ENCODE data around the gene LDHAL6A.
"Not testable (repeated sequence)": the region's sequence is repeated elsewhere in the genome, so short reads cannot be mapped to it uniquely, and the experiment has no call there.

Gene LDHAL6A

GRCh38 chr11:18455686-18456372, at the start of gene LDHAL6A:
TSS of gene LDHAL6A (plus strand) at chr11:18455856. CDS start at chr11:18456681, 825 bp downstream.
- no peak for DNase-seq (ENCODE audit: low read depth)

DNA sequence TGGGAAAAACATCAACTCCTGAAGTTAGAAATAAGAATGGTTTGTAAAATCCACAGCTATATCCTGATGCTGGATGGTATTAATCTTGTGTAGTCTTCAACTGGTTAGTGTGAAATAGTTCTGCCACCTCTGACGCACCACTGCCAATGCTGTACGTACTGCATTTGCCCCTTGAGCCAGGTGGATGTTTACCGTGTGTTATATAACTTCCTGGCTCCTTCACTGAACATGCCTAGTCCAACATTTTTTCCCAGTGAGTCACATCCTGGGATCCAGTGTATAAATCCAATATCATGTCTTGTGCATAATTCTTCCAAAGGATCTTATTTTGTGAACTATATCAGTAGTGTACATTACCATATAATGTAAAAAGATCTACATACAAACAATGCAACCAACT, 48.3 kb upstream of the LDHAL6A start:
- DNase-seq (ENCODE audit: low read depth) = not testable (repeated sequence)

GRCh38 chr11:18408558-18409291, 46.9 kb upstream of the LDHAL6A start:
- DNase-seq (ENCODE audit: low read depth) = no peak

DNA sequence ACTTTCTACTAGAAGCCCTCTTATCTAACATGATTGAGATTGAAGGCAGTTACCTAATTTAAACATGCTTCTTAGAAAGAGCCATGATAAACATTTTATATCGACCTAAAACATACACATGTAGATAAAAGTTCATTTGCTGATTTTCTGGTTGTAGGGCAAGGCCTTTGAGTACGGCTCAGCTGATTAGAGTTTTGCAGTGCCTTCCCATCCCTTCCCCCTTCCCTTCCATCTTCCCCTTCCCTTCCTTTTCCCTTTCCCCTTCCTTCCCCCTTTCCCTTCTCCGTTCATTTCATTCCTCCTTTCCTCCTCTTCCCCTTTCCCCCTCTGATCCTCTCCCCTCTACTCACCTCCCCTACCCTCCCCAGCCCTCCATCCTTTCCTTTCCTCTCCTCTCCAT, 39.2 kb upstream of the LDHAL6A start:
- DNase-seq (ENCODE audit: low read depth) = no peak

GRCh38 chr11:18419040-18419439, 36.6 kb upstream of the LDHAL6A start:
- no peak for DNase-seq (ENCODE audit: low read depth)

DNA sequence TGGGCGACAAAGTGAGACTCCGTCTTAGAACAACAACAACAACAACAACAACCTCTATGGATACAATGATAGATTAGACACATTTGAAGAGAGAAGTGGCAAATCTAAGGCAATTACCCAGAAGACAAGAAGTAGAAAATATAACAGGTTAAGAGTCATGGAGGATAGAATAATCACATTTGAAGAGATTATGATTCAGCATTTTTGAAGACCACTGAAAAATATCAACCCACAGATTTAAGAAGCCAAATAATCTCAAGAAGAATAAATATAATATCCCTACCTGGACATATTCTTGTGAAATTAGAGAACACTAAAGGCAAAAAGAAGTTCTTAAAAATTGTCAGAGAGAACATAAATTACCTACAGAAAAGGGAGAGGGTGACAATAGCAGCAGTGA, 35.6 kb upstream of the LDHAL6A start:
- no peak for DNase-seq (ENCODE audit: low read depth)

- DNase-seq (ENCODE audit: low read depth) = no peak
These were observed 28.4 kb upstream of the LDHAL6A start for GRCh38 chr11:18427240-18427639.

- DNase-seq (ENCODE audit: low read depth) = no peak
These were observed 26.3 kb upstream of the LDHAL6A start for GRCh38 chr11:18429332-18429731.

GRCh38 chr11:18438691-18439090, 17.0 kb upstream of the LDHAL6A start:
- DNase-seq (ENCODE audit: low read depth) = no peak

GRCh38 chr11:18449251-18449650, 6.4 kb upstream of the LDHAL6A start:
- DNase-seq (ENCODE audit: low read depth) = no peak

DNA sequence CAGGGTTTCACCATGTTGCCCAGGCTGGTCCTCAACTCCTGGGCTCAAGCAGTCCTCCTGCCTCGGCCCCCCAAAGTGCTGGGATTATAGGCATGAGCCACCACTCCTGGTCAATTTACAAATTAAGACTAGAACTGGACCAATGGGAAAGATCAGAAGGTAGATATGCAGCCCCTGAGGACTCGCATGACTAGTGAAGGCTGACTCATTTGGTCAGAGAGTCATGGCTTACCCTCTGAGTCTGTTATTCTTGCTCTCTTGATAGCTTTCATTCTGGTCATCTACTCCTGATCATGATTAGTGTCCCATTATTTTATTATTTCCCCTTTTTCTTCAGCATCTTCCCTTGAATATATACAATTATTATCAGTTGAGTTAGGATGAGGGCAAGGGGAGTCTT, 2.7 kb upstream of the LDHAL6A start:
- DNase-seq (ENCODE audit: low read depth) = no peak

- DNase-seq (ENCODE audit: low read depth) = no peak
These were observed 1.8 kb downstream of the LDHAL6A start for GRCh38 chr11:18457450-18457849.

DNA sequence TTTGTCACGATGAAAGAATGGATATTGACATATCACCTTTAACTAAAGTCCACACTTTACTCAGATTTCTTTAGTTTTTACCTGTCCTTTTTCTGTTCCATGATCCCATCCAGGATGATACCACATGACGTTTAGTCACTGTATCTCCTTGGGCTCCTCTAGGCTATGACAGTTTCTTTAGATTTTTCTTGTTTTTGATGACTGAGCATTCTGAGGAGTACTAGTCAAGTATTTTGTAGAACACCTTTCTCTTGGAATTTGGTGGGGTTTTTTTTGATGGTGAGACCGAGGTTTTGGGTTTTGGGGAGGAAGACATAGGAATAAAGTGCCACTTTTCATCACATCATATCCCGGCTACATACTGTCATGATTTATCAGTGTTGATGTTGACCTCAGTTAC, 4.0 kb downstream of the LDHAL6A start:
- no peak for DNase-seq (ENCODE audit: low read depth)

DNA sequence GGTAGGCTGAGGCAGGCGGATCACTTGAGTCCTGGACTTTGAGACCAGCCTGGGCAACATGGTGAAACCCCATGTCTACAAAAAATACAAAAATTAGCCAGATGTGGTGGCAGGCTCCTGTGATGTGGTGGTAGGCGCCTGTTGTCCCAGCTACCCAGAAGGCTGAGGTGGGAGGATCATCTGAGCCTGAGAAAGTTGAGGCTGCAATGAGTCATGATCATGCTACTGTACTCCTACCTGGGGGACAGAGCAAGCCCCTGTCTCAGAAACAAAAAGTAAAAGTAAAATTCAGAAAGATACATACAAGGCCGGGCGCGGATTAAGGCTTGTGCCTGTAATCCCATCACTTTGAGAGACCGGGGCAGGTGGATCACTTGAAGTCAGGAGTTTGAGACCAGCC, 6.3 kb downstream of the LDHAL6A start:
- DNase-seq (ENCODE audit: low read depth) = no peak

DNA sequence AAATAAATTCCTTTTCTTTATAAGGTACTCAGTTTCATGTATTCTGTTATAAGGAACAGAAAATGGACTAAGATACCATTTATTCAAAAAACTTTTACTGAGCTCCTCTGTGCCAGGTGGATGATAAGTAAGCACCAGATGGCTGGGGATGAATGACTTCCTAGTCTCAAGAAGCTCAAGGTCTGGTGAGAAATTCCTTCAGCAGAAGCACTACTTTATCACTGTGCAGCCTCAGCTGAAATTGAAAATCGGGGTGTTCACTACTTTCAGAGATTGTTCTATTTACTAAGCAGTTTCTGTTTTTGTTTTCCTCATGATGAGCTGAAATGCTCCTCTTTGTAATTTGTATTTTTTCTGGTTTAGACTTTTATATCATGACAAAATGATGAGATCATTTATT, 7.8 kb downstream of the LDHAL6A start:
- DNase-seq (ENCODE audit: low read depth) = no peak

- DNase-seq (ENCODE audit: low read depth) = no peak
These were observed 10.7 kb downstream of the LDHAL6A start for GRCh38 chr11:18466402-18466801.

GRCh38 chr11:18468059-18468458, 12.4 kb downstream of the LDHAL6A start:
- no peak for DNase-seq (ENCODE audit: low read depth)

DNA sequence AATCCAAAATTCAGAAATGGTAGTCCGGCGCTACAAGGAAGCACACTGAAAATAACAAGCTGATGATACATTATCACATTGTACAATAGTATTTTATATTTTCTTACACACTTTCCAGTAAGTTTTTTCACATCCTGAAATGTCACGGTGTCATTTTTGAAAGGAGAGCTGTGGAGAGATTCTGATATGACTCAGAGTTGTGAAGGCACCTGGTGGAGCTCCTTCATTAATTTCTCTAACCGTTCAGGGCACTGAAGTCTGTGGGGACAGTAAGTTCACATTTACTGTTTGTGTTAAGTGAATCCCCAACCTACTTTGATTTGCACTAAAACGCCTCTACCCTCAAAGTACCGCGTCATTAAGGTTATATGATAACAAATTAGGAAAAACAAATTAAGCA, 13.3 kb downstream of the LDHAL6A start:
- DNase-seq (ENCODE audit: low read depth) = no peak

- no peak for DNase-seq (ENCODE audit: low read depth)
These were observed 16.3 kb downstream of the LDHAL6A start for GRCh38 chr11:18471995-18472394.

- DNase-seq (ENCODE audit: low read depth) = no peak
These were observed 16.9 kb downstream of the LDHAL6A start for GRCh38 chr11:18472587-18472986.

DNA sequence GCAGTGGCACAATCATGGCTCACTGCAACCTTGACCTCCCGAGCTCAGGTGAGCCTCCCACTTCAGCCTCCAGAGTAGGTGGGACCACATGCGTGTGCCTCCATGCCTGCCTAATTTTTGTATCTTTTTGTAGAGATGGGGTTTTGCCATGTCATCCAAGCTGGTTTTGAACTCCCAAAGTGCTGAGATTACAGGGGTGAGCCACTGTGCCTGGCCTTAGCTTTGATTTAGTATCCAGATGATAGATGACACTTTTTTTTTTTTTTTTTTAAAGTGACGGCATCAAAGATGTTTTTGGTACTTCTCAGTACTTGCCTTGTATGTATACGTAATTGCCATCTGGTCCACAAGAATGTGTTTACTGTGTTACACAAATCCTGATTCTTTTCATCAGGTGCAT, 23.4 kb downstream of the LDHAL6A start:
- DNase-seq (ENCODE audit: low read depth) = no peak

GRCh38 chr11:18485913-18486528, 30.4 kb downstream of the LDHAL6A start:
- DNase-seq (ENCODE audit: low read depth) = no peak

DNA sequence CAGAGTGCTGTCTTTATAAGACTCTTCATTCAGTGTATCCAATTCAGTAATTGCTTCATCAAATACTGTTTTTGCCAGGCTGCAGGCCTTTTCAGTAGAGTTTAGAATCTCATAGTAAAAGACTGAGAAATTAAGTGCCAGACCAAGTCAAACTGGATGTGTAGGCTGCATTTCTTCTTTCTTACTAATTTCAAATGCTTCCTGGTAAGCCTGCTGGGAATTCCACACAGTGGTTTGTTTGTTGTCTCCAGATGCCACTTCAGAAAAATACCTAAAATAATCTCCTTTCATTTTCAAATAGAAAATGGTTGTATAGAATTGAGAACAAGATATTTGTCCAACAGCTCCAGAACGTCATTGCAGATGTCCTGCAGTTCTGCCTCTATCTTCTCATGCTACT, 34.7 kb downstream of the LDHAL6A start:
- DNase-seq (ENCODE audit: low read depth) = no peak
